Inferior parietal cortex (tissue), 1 donor: ENCODE measurements around the gene AKAP6.
"Not testable (repeated sequence)": the region's sequence is repeated elsewhere in the genome, so short reads cannot be mapped to it uniquely, and the experiment has no call there.

Source experiments
- DNase-seq: peaks from one replicate; pipeline ENCODE4 v3.0.0-alpha.2; 2016; ENCODE audit errors: extremely low spot score

Gene AKAP6

DNA sequence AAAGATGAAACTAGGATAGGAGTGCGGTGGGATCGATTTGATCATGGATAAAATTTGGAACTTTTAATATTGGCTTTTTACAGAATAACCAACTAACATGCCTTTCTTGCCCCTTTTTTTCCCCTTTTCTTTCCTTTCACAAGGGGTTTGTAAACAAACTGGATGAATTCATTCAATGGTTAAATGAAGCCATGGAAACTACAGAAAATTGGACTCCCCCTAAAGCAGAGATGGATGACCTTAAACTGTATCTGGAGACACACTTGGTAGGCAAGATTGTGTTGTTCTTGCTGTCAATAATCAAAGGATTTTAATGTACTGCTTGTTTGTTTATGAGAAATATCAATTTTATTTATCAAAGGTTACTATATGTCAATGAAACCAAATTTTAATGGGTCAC, 247.9 kb downstream of the AKAP6 start:
- no peak for DNase-seq

DNA sequence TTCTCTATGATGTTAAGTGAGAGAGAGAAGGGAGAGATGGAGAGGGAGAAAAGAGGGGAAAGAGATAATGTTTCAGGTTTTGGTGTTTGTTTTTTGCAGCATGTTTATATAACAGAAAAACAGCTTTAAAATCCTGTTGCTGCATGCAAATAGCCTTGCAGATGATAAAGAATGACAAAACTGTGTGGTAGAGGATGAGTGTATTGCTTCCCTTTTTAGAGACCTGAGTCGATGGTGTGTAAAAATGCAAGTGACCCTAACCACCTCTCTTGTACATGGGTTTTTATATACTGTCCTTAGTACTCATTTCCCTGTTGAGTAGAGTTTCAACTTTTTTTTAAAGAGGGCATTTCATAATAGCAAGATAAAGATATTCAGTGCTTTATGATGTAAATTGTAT, 249.1 kb downstream of the AKAP6 start:
- no peak for DNase-seq

DNA sequence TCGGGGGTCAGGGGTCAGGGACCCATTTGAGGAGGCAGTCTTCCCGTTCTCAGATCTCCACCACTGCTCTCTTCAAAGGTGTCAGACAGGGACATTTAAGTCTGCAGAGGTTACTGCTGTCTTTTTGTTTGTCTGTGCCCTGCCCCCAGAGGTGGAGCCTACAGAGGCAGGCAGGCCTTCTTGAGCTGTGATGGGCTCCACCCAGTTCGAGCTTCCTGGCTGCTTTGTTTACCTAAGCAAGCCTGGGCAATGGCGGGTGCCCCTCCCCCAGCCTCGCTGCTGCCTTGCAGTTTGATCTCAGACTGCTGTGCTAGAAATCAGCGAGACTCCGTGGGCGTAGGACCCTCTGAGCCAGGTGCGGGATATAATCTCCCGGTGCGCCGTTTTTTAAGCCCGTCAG, 254.3 kb downstream of the AKAP6 start:
- not testable (repeated sequence) for DNase-seq

DNA sequence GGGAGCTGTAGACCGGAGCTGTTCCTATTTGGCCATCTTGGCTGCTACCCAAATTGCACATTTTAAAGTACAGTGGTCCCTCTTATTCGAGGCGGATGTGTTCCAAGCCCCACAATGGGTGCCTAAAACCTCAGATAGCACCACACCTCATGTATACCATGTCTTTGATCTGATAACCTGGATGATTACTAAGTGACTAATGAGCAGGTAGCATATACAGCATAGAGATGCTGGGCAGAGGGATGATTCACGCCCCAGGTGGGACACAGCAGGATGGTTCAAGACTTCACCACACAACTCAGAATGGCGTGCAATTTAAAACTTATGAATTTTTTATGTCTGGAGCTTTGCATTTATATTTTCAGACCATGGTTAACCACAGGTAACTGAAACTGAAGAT, 255.0 kb downstream of the AKAP6 start:
- DNase-seq = no peak

DNA sequence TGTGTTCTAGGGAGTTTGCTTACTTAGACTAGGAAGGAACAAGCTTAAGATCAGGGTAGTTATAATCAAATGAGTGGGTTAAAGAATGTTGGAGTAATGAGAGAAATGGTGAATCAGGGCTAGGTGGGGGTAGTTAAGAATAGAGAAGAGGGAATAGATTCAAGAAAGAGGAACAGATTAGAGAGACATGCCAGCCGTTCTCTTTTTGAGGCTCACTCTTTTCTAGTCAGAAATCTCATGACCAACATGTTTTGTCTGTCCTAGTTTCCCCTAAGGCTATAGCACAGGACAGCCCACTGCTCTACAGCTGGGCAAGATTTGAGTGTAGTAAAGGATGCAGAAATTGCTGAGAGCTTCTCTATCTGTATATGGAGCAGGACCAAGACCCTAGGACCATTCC, 258.4 kb downstream of the AKAP6 start:
- no peak for DNase-seq

DNA sequence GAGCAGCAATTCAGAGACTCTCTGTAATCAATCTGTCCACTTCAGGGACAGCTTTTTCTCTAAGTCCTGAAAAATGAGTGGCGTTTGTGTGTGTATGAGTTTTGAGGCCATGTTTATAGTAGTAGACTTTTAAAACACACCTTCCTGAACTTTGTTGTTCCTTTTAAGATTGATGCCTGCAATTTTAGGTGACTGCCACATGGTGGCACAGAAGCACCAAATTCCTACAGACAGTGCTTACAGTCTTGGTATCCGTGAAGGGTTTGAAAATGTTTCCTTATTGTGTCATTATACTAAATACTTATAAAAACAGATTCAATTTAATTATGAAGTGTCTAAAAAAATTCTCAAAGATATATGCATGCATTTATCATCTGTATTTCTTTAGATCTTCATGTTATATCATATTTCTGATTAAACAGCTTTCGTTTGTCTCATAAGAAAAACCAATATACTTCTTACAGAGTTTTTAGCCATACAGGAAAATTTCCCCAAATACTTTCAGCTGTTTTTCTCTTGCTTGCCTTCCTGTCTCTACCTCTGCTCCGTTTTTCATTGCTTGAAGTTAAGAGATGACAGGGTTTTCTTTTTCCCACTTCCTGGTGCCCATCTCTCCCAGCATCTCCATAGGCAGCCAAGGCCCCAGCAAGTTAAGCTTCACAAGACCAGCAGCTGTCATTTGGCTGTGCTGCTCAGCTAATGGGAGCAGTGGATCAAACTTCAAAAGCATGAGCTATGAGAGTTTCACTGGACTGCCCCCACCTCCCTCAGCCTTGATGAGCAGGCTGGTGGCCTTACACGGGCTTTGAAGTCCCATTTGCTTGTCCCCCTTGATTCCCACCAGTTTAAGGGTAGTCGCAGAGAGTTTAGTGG, 259.6 kb downstream of the AKAP6 start:
- no peak for DNase-seq

DNA sequence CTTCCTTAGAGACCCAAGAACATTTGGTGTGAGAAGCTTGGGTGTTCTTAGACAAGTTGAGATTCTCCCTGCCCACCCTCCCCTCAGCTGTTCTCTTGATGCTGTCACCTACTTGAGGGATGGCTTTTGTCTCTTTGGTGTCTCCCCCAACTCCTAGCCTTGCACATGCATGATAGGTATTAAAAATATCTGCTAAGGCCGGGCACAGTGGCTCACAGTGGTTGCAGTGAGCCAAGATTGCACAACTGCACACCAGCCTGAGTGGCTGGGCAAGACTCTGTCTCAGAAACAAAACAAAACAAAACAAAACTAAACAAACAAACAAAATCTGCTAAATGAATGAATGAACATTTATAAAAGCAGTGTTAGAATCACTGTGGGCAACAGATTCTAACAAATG, 261.1 kb downstream of the AKAP6 start:
- DNase-seq = no peak

DNA sequence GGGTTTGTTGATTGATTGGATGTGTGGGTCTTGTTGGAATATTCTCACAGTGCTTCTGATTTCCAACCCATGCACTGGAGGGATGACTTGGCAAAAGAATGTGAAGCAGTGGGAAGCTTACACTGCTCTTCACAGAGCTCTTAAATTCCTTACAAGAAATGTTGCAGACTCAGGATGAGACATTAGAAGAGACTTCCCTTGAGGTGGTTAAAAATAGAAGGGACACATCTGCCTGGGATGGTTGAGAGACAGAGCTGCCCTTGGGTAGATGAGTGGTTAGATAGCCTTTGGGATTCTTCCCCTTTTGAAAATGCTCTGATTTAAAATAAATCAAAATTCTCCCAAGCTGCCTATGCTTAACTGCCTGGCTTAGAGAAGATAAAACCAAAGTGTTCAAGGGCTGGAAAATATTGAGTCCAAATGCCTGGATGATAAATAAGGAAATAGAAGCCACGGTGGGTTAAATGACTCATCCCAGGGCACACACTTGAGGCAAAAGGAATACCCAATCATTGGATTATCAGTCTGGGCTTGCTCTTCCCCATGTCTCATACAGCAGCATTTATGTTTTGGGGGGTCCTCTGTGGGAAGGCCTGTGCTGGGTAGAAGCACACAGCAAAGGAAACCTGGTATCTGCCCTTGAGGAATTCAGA, 264.3 kb downstream of the AKAP6 start:
- no peak for DNase-seq

DNA sequence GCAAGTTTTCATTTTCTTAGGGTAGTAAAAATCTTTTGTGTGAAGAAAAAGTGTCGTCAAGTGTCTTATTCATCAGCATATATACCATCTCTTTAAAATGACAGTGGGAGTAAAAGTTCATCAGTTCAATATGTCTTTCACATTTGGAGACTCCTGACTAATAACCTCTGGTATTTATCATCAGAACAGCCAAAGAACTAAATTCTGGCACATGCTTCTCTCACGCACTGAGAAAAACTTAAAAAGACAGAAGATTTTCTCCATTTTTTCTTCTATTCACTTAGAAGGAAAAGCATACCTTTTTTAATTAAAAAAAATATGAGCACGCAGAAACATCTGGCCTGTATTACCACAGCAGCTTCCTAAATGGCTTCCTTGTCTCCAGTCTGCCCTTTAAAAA, 265.7 kb downstream of the AKAP6 start:
- no peak for DNase-seq

DNA sequence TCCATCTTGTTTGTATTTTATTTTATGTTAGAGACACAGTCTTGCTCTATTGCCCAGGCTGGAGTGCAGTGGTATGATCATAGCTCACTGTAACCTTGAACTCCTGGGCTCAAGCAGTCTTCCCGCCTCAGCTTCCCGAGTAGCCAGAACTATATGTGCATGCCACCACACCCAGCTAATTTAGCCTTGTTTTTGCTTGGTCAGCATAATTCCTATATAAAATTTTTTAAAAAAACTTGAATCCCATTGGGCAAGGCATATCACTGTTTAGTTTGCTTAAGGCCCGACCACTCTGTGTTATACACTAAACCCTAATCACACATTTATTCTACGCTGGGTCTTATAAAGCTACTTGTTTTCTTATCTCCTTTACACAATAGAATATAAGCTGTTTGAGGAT, 266.4 kb downstream of the AKAP6 start:
- no peak for DNase-seq

DNA sequence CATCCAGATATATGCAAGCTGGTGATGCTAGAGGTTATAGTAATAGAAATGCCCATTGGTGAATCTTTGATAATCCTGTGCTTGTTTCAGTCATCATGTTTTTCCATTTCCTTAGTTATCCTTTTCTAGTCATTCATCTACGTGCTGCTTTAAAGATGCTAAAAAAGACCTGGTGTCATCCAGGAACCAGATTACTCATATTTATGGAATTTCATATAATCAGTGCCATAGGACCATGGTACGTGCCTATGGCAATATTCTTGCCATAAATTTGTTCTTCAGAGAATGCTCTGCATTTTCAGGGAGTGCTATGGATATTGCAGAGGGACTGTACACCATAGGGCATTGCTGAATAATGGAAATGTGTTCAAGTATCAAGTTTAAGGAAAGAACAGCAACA, 267.3 kb downstream of the AKAP6 start:
- no peak for DNase-seq

DNA sequence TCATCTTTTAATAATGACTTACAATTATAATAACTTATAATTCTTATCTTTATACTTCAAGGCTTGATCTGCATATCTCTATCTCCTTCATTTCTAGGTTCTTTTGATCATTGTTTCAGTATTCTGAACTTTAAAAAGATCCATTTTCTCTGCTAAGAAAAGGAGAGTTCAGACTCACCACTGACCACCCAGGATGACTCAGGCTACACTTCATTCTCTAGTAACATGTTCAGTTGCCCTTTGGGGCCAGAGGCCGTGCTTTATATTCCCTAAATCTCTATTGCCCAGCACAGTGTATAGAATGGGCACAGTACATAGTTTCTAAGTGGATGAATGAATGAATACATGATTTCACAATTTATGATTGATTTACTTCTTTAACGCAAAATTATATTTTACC, 268.7 kb downstream of the AKAP6 start:
- no peak for DNase-seq

DNA sequence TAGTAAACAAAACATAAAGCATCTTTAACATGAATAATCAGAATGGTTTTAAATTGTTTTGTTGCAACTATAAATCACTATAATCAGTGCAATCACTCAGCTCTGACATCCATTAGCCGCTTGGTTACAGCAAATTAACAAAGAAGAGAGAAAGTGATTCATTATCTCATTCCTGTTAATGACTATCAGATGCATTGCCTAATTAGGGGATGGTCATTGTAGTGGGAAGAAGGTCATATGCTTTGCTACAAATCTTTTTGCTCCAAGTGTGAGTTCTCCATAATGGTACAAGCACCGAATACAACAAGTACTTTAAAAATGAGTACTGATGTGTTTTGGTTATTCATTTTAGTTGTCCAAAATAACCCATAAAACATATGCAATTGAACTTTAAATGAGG, 272.0 kb downstream of the AKAP6 start:
- DNase-seq = no peak

DNA sequence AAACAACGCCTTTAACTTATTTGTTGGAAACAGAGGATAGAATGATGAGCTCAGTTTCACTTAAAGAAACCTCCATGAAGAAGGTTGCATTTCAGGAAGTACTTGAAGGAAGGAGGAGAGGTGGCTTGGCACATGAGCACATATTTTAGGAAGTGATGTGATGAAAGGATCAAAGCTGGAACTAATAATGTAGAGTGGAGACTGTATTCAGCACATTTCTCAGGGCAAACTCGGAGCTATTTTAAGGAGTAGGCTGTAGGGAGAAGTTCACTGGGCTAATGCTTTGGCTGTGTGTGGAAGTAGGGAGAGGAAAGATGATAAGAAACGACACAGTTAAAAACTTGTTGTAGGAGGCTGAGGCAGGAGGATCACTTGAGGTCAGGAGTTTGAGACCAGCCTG, 272.8 kb downstream of the AKAP6 start:
- DNase-seq = no peak

DNA sequence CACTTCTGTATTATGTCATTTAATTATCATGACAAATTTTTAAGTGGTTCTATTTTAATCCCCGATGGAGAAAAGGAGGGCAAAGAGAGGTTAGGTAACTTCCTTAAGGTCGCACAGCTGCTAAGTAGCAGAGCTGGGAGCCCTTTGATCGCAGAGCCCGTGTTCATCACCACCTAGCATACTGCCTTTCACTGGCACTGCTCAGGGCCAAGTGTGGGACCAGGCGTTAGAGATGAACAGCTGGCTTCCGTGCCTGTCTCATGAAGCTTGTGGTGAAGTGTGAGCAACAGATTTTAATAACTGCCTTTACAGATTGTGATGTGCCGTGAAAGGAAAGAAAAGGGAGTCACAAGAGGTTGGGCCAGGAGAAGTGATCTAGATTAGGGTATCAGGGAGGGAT, 273.6 kb downstream of the AKAP6 start:
- no peak for DNase-seq

DNA sequence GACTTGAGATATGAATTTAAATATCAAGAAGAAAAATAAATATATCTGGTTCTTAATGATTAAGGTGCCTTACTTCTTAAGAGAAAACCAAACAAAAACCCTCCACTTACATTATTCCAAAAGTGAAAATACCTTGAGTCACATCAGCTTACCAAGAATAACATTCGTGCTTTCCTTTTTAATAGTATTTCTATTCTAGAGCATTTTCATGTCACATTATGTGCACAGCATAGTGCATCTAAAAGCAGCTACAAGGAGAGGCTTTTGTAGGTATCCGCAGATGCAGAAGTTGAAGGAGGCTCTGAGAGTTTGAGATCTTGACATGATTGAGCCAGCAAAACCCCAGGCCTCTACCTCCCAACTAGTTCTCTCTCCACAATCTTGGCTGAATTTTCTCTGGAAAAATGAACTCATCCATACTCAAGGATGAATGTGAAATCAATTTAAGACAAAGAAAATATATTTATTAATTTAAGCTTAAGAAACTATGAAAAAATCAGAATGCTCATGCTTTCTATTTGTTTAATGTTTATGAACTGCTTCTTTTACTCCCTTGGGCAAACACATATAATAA, 275.0 kb downstream of the AKAP6 start:
- DNase-seq = no peak

DNA sequence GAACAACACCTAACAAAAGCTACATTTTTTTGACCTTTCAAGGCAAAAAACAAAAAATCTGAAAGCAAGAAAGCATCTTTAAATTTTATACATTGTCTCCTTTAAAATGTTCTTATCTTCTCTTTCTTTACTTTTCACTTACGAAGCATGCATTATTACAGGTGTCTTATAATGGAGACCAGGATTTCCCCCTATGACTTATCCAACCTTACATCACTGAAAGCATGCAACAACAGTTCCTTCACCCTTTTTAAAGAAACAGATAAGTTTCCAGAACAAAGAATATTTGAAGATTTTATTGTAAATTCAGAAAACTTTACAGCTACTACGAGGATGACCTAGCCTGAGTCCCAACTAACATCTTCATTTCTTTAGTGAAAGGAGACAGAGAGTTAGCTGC, 277.2 kb downstream of the AKAP6 start:
- no peak for DNase-seq

DNA sequence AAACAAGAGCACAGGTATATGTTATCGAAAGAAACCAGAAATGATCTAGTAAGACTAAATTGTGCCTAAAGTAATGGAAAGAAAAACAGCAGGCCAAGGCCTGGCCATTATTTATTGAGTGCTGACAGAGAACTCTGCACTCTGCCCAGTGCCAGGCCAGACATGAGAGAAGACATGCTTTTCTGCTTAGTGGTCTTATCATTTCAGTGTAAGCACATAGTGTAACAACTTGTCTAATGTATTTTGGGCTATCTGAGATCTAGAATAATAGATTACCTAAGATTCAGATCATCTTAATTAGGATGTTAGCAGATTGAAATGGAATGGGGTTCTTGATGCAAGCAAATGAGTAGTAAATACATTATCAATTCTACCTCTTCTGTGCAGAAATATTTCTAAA, 278.3 kb downstream of the AKAP6 start:
- DNase-seq = no peak

DNA sequence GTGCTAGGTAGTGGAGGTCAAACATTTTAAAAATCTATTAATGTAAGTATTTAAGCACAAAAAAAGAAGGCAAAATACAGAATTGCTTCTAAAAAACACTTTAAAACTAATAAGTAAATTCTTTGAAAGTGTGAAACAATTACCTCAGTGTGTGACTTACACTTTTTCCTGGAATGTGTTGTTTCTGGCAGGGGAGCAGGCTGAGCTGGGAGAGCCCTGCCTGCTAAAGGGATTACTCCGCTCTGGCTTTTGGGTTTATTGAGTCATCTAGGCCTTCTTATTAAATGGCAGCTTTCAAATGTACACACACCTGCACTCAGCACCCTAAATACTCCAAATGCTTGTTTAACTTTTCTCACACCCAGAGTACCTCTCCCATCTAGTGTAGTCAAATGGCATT, 279.8 kb downstream of the AKAP6 start:
- no peak for DNase-seq

DNA sequence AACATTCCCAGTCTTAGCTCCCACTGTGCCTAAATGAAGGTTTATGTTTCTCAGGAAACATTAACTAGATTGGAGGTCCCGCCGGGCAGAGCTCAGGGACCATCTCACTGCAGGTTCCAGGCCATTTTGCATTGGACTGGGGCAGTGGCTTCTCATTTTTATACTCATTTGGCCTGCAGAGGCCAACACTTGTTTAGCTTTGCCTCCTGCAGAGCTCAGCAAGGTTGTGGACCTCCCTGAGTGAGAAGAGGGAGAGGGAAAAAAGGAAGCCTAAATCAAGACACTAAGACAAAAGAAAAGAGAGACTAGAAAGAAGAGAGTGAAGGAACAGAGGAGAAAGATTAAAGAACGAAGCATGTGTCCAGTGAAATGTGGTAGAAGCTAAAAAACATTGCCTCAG, 280.3 kb downstream of the AKAP6 start:
- no peak for DNase-seq

DNA sequence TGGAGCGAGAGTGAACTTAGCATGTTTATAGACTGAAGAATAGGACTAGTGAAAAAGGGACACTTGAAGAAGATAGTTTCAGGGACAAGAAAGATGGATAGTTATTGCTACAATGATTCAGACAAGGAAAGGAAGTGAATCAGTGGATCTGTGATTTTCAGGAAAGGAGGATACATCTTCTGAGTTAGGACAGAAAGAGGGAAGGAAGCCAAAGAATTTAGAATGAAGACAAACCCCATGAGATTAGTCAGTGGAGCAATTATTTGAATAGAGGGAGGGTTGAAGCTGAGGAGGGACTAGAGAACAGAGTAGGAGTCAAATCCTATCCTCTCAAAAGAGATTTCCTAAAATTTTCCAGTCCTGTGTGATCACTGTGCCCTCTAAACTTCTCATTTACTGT, 282.7 kb downstream of the AKAP6 start:
- DNase-seq = no peak

DNA sequence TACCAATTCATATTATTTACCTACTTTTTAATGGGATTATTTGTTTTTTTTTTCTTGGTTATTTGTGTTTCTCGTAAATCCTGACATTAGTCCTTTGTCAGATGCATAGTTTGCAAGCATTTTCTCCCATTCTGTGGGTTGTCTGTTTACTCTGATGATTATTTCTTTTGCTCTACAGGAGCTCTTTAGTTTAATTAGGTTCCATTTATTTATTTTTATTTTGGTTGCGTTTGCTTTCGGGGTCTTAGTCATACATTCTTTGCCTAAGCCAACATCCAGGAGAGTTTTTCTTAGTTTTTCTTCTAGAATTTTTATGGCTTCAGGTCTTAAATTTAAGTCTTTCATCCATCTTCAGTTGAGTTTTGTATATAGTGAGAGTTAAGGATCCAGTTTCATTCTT, 289.9 kb downstream of the AKAP6 start:
- DNase-seq = no peak

DNA sequence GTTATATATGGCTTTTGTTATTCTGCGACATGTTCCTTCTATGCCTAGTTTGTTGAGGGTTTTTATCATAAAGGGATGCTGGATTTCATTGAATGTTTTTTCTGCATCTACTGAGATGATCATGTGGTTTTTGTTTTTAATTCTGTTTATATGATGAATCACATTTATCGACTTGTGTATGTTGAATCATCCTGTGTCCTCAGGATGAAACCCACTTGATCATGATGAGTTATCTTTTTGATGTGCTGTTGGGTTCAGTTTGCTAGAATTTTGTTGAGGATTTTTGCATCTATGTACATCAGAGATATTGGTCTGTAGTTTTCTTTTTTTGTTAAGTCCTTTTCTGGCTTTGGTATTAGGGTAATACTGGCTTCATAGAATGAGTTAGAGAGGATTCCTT, 291.2 kb downstream of the AKAP6 start:
- DNase-seq = no peak
